Inflammatory macrophage treated with lipopolysaccharide for 4 hours (primary cell): ENCODE results near the gene CENPC.
"Not testable (repeated sequence)": the region's sequence is repeated elsewhere in the genome, so short reads cannot be mapped to it uniquely, and the experiment has no call there.

Experiments used
- DNase-seq: peaks from one replicate; pipeline ENCODE4 v3.0.0-alpha.2; 2020

CENPC gene

GRCh38 chr4:67550857-67551256 is 5.6 kb upstream of the CENPC start:
- no peak for DNase-seq

DNA sequence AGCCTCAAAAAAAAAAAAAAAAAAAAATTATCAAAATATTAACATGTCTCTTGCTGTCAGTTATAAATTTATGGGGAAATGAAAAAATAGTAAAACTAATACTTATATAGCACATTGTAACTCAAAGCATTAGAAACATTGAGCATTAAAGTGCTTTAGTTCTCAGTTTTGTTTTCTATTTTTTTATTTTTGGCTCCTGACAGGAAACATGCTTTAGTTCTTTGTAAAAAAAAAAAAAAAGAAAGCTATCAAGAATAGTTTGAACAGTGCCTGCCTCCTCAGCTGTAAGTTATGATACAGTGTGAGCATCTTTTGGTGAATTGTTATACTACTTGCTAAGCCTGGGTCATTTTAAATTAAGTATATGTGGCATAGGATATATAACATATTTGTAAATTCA is 5.1 kb upstream of the CENPC start:
- DNase-seq = no peak

- DNase-seq = peak; percentile 54
Measured at GRCh38 chr4:67549123-67549522, 3.8 kb upstream of the CENPC start.

- no peak for DNase-seq
Measured at GRCh38 chr4:67546971-67547370, 1.7 kb upstream of the CENPC start.

- no peak for DNase-seq
Measured at GRCh38 chr4:67546004-67546356, 677 bp upstream of the CENPC start.

- no peak for DNase-seq
Measured at GRCh38 chr4:67542076-67542475, 3.2 kb downstream of the CENPC start.

DNA sequence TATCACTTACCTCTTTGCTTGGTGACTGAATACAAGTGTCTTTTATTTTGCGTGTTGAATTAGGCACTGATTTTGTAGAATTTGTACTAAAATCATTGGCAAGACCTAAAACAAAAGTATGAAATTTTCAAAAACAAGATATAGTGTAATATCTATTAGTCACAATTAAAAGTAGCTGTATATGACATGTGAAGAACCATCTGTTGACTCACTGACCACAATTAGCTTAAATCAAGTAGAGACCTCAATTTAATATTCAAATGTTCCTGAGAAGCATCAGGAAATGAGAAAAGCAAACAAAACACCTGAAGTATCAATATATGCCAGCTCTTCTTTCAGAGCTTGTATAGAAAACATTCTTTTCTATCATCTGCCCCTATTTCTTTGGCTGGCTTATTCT is 5.5 kb downstream of the CENPC start:
- no peak for DNase-seq

DNA sequence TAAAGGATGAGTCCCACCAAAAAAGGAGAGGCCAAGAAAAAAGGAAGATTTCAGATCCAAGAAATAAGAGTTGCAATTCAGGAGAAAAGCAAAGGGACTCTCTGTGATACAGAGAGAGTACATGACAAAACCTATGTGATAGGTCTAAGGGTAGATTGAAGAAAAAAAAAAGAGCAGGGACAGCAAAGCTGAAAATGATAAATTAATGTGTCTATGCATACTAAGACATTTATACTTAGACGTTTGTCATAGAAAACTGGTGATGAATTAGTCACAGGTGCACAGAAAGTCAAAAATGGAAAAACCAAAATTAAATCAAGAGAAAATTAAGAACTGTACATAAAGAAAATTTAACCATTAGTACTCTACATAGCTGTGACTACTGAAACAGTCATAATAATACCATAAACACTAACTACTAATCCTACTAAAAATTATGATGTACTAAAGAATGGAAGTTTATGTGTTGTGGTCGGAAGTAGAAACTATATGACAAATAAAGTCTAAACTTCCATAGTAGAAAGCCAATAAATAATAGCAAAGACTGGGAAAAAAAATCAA is 9.9 kb downstream of the CENPC start:
- no peak for DNase-seq

- DNase-seq = no peak
Measured at GRCh38 chr4:67533112-67533511, 12.2 kb downstream of the CENPC start.

DNA sequence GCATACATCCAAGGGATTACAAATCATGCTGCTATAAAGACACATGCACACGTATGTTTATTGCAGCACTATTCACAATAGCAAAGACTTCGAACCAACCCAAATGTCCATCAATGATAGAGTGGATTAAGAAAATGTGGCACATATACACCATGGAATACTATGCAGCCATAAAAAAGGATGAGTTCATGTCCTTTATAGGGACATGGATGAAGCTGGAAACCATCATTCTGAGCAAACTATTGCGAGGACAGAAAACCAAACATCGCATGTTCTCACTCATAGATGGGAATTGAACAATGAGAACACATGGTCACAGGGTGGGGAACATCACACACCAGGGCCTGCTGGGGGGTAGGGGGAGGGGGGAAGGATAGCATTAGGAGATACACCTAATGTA is 12.9 kb downstream of the CENPC start:
- DNase-seq = not testable (repeated sequence)

GRCh38 chr4:67531379-67531962 is 13.8 kb downstream of the CENPC start:
- DNase-seq = no peak

DNA sequence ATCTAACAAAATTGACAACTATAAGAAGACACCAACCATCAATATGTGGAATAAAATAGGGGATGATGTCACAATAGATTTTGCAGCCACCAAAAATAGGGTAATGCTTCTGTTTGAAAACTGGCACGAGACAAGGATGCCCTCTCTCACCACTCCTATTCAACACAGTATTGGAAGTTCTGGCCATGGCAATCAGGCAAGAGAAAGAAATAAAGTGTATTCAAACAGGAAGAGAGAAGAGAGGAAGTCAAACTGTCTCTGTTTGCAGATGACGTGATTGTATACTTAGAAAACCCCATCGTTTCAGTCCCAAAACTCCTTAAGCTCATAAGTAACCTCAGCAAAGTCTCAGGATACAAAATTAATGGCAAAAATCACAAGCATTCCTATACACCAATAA is 21.2 kb downstream of the CENPC start:
- not testable (repeated sequence) for DNase-seq

DNA sequence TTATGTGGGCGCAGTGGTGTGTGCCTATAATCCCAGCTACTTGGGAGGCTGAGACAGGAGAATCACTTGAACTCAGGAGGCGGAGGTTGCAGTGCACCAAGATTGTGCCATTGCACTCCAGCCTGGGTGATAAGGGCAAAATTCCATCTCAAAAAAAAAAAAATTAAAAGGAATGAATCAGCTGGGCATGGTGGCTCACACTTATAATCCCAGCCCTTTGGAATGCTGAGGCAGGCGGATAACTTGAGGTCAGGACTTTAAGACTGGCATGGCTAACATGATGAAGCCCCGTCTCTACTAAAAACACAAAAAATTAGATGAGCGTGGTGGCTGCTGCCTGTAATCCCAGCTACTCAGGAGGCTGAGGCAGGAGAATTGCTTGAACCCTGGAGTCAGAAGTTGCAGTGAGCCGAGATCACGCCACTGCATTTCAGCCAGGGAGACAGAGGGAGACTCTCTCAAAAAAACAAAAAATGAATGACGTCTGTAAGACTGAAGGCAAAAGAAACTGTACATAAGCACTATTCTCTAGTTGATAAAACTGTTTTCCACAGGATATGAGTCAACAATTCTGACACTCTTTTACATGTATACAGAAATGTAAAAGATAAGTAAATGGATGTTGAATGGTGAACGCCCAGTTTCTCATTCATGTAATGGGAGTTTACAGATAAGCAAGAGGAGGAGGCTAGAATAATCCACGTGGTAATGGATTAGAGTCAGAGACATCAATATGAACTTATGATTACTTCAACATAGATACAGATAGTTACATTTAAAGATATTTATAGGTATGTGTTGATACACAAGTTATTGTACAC is 22.2 kb downstream of the CENPC start:
- no peak for DNase-seq

DNA sequence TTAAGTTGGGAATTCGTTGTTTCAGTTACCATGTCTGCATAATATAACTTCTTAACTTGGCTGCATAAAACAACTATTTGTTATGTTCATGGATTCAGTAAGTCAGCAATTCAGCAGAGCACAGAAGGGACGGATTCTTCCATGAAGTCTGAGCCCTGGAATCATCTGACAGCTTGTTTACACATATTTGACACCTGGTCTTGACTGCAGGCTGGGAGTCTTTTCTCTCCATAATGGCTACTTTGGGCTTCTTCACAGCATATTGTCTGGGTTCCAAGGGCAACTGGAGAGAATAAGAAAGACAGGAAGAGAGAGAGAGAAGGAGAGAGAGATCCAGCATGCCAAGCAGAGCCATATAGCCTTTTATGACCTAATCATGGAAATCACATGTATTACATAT is 23.1 kb downstream of the CENPC start:
- no peak for DNase-seq

GRCh38 chr4:67521506-67521905 is 23.8 kb downstream of the CENPC start:
- no peak for DNase-seq

GRCh38 chr4:67520141-67520540 is 25.2 kb downstream of the CENPC start:
- no peak for DNase-seq

DNA sequence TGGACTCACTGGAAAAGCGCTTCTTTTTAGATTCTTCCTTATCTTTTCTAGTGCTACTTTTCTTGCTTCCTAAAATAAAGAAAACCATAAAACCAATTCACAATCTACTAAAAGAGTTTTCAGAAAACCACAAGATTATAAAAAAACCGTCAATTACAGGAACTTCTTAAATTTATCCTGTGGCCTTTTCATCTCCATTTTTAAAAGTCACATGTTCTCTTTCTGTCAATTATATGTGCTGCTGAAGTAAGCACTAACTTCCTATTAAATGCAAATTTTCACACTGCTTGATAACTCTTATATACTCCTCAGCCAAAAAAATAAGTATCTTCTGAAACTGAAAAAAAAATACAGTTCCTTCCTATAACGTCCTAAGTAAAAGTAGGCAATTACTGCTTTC is 32.8 kb downstream of the CENPC start:
- no peak for DNase-seq

- no peak for DNase-seq
Measured at GRCh38 chr4:67500373-67500772, 44.9 kb downstream of the CENPC start.

DNA sequence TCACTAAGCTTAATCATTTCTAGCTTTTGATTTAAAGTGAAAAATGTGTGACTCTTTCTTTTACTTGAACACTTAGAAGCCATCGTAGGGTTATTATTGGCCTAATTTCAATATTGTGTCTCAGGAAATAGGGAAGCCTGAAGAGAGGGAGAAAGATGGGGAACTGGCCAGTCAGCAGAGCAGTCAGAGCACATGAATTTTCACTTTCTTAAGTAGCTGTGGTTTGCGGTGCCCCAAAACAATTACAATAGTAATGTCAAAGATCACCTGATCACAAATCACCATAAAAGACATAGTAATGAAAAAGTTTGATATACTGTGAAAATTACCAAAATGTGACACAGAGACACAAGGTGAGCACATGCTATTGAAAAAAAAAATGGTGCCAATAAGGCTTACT is 45.5 kb downstream of the CENPC start:
- peak; percentile 43 for DNase-seq

DNA sequence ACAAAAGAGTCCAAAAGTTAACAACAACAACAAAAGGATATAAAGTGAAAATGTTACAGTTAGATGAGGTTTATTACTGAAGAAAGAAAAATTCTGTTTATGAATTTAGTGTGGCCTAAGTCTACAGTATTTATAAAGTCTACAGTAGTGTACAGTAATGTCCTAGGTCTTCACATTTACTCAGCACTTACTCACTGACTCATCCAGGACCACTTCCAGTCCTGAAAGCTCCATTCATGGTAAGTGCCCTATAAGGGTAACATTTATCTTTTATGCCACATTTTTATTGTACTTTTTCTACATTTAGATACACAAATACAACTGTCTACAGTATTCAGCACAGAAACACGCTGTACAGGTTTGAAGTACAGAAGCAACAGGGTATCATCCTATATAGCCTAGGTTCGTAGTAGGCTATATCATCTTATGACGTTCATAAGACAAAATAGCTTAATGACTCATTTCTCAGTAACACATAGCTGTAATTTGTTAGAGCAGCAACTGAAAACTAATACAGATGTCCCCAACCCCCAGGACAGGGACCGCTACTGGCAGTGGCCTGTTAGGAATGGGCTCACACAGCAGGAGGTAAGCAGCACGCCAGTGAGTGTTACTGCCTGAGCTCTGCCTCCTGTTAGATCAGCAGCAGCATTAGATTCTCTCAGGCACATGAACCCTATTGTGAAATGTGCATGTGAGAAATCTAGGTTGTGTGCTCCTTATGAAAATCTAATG is 61.3 kb downstream of the CENPC start:
- peak; percentile 6 for DNase-seq

GRCh38 chr4:67480810-67481209 is 64.5 kb downstream of the CENPC start:
- no peak for DNase-seq

GRCh38 chr4:67475155-67475554 is 70.1 kb downstream of the CENPC start:
- no peak for DNase-seq

DNA sequence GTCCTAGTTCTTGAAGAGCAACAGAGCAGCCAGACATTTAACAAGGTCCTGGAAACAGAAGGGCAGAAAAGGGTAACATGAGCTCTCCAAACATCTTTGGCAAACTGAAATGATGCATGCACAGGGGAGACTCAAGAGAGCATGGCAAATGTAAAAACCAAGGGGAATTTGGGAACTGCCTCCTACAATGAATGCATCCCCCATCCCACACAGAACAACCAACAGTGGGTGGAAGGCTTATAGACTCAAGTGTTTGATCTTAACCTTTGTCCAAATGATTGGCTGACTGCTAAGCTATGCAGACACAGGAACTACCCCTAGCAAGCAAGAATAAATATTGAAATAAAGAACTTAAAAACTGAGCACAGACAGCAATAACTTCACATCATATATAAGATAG is 74.4 kb downstream of the CENPC start:
- no peak for DNase-seq

GRCh38 chr4:67468830-67469229 is 76.5 kb downstream of the CENPC start:
- peak; percentile 26 for DNase-seq
